ENCODE data around the gene ETNK2.
"Not testable (repeated sequence)": the region's sequence is repeated elsewhere in the genome, so short reads cannot be mapped to it uniquely, and the experiment has no call there.

- TF ChIP-seq, protein P1, sequence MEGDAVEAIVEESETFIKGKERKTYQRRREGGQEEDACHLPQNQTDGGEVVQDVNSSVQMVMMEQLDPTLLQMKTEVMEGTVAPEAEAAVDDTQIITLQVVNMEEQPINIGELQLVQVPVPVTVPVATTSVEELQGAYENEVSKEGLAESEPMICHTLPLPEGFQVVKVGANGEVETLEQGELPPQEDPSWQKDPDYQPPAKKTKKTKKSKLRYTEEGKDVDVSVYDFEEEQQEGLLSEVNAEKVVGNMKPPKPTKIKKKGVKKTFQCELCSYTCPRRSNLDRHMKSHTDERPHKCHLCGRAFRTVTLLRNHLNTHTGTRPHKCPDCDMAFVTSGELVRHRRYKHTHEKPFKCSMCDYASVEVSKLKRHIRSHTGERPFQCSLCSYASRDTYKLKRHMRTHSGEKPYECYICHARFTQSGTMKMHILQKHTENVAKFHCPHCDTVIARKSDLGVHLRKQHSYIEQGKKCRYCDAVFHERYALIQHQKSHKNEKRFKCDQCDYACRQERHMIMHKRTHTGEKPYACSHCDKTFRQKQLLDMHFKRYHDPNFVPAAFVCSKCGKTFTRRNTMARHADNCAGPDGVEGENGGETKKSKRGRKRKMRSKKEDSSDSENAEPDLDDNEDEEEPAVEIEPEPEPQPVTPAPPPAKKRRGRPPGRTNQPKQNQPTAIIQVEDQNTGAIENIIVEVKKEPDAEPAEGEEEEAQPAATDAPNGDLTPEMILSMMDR (IDR thresholded peaks at IDR 0.05) = not testable (repeated sequence)
- TF ChIP-seq POLR2A (IDR thresholded peaks at IDR 0.05) = not testable (repeated sequence)
Measured at GRCh38 chr1:204099754-204100153, 52.1 kb downstream of the ETNK2 start.

Data from right lobe of liver (tissue), 4 donors.